ENCODE results near the gene ZBTB22.
A peak's percentile ranks its signal among the peaks of the same experiment; 100 is the strongest.
"Not testable (repeated sequence)": the region's sequence is repeated elsewhere in the genome, so short reads cannot be mapped to it uniquely, and the experiment has no call there.

Gene ZBTB22

GRCh38 chr6:33301877-33302276, 15.7 kb downstream of the ZBTB22 start:
- DNase-seq (ENCODE audit: low spot score), result no peak

- DNase-seq (ENCODE audit: low spot score), result peak; percentile 89
Observed at GRCh38 chr6:33299237-33299944, 18.2 kb downstream of the ZBTB22 start.

DNA sequence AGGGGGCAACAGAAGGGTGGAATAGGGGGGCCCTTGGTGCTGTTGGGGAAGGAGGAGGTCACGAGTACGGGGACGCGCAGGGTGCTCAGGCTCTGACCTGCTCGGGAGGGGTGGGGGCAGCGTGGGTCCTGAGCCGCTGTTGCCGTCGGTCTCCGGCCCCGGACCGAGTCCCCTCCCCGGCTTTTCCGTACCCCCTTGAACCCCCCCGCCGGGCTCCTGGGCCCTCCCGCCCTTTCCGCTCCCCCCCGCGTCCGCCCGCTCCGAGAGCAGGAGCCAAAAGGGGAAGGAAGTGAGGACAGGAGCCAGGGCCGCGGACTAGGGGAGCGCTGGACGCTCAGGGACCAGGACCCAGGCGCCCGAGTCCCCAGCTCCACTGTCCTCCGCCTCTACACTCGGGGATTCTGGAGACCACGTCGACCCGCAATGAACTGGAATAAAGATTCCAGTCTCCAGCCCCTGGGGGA, 18.7 kb downstream of the ZBTB22 start, which contains the start of gene RGL2:
Gene RGL2, minus strand, starts transcription at position 170 of the 464 bp plus-strand sequence. CDS start 332 bp downstream, outside the sequence.
- DNase-seq (ENCODE audit: low spot score), result peak; percentile 62

DNA sequence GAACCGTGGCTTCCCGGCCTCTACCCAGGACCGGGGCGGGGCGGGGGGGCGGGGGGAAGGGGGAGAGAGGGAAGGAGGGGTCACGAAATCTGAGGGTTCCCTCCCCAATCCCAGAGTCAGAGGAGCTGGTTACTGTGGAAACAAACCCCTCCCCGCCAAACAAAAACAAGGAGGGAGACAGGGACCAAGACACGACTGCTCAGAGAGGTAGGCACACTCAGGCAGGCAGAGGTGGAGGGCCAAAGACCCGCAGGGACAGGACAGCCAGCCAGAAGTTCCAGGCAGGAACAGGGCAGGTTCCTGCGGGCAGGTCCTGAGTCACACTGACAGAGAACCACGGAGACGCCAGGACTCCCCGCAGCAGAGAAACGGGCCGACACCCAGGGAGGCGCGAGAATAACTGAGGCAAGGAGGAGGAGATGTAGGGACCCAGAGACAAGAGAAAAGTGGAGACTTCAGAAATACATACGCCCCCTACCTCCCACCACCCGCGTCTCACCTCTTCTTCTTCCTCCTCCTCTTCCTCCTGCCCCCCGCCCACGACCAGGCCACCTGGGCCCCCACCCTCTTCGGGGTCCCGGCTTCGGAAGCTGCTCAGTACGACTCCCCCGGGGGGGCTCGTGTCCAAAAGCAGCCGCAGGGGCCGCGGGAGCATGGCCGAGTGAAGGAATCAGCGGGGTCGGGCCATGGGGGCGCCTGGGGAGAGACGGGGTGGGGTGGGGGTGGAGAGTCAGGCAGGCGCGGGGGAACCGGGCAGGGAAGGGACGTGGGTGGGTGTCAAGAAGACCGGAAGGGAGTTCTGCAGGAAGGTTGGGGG, 19.4 kb downstream of the ZBTB22 start:
- peak; percentile 65 for DNase-seq (ENCODE audit: low spot score)

DNA sequence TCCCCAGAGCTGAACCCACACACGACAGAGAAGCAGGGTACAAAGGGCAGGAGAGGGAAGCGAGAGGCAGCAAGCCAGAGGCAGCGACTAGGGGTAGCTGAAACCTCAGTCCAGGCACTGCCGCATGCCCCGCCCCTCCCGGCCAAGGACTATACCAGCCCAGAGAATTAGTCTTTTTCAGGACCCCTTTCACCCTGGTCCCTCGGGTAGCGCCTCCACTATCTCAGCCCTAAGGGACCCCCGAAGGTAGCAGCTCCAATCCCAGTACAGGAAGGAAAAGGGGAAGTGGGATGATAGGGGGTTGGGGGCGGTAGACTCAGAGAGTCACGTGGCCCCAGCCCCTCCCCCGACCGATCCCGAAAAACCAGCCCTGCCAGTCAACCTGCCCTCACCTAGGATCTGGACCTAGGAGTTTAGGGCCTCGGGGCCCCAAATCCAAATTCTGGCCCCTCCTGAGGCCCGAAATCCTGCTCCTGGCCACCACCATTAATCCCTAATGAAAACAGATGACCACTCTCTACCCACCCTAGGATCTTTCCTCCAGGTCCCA, 20.1 kb downstream of the ZBTB22 start:
- peak; percentile 46 for DNase-seq (ENCODE audit: low spot score)

GRCh38 chr6:33296797-33297405, 20.6 kb downstream of the ZBTB22 start:
- DNase-seq (ENCODE audit: low spot score), result no peak

DNA sequence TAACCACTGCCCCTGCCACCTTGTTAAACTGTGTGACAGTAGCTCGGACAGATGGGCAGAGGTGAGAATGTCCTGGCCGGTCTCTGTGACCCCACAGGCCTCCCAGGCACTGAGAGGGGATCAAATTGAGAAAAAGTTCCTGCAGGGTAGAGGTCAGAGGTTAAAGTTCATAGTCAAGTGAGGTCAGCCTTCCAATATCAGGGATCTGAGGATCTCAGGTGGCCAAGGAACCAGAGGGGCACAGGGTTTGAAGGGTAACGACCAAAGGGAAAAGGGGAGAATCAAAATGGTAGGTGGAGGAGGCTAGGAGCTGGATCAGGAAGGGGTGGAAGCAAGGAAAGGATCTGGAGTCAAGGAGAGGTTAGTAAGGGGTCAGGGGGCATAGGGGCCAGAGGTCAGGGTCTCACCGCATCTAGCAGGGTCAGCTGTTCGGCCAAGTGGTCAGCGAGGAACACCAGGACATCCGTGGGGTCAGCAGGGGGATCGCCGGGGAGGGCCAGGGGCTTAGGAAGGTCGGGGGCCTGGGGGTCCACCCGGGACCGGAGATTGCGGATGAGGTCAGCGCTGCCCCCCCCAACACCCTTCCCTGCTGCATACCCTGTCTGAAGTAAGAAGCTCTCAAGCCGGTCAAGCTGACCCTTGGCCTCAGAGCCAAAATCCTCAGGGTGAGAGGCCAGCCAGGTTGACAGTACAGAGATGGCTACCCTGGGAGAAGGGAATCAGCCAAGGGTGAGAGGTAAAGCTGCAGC, 21.7 kb downstream of the ZBTB22 start:
- DNase-seq (ENCODE audit: low spot score), result no peak

DNA sequence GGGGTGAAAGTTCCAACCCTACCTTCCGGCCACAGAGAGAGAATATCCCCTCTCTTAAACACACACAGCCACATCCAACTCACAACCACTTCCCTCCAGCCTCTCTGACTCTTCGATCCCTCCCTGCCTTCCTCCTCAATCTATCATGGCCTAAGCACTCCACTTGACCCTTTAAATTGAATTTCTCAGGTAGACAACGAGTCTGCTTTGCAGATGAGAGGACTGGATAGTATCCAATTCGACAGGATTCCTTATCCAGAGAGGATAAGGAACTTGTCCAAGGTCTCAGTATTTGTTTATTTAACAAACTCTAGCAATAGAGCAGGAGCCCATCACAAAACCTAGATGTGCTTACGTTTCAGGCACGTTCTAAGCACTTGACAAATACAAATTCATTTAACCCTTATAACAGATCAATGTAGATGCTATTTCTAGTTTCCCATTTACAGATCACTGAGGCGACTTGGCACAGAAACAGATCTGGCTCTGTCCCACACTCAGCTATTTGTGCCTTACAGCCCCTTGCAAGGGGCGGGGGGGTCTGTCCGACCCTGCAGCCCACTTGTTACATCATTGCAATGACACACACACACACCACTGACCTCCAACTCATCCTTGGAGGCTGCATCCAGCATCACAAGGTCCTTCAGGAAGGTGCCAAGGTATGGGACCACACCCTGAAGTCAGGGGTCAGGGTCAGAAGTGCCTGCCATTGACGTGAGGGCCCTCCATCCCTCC, 23.3 kb downstream of the ZBTB22 start:
- DNase-seq (ENCODE audit: low spot score), result no peak

DNA sequence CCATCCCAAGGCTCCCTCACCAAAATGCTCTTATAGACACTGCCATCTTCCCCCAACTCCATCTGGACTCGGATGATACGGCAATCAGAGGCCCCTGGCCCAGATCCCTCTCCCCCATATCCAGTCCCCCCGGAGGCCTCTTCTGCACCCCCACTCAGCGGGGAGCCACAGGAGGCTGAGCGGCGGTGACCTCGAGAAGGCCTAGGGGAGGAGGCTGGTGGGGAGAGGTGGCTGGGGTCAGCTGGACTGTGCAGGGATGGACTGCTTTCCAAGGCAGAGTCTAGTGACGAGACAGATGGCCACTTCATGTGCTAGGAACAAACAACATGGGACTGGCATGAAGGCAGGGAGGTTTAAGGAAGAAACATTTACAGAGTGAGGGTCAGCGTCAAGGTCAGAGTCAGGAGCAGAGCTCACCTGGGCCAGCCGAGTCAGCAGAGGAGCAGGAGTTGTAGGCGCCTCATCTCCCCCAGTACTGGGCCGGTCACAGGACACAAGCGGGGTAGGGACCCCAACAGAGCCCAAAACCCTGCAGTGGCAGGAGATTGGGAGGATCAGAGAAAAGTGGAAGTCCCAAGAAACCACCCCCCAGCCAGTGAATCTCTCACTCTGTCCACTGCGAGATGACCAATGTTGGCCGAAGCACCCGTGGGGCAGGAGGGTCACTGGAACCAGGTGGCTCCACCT, 24.4 kb downstream of the ZBTB22 start:
- no peak for DNase-seq (ENCODE audit: low spot score)

DNA sequence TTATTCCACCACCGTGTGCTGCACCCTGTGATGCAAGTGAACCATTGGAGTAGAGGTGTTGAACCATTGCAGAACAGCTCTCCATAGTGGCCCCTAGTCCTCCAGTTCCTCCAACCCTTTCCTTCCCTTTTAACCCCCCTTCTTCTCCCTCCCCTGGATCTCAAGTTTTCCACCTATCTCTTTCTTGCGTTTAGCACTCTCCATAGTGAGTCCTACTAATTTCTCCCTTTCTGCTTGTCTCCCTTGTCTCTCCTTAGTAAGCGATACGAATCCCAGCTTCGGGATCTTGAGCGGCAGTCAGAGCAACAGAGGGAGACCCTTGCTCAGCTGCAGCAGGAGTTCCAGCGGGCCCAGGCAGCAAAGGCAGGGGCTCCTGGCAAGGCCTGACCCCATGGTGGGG, 27.1 kb downstream of the ZBTB22 start:
- DNase-seq (ENCODE audit: low spot score), result no peak

- DNase-seq (ENCODE audit: low spot score), result no peak
Observed at GRCh38 chr6:33289784-33290315, 27.7 kb downstream of the ZBTB22 start.

DNA sequence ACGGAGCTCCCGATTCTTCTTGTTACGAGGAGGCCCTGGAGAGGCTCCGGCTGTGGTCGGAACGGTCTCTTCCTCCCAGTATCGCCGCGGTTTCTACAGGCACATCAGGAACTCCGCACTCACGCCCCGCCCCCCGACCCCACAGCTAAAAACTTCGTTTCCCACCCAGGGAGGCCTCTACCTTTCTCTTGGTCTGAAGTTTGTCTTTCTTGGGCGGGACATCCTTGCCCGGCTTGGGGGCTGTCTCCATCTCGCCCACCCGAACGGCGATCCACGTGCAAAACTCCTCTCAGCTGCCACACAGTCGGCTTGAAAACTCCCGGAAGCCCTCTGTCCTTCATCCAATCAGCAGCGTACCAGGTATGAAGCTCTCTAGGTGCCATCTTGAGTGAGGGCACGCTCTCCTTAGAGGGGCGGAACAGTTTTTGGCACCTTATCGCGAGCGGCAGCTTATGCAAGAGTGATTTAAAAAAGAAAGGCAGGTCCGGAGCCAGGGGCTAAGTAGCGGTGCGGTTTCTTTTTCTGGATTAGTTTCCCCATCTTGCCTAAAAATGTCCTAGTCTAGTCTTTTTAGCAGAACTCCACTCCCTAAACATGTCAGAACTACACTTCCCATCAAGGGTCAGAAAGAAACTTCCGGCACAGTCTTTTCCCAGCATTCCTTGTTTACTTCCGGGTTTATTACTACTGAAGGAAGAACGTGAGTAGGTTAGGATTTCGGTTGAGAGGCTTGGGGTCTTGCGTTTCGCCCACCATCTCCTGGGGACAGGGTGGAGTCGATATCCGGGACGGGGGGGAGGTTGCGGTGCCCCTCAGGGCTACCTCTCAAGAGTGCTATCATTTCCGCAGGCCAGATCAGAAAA, 28.4 kb downstream of the ZBTB22 start, which contains the start of the genes PFDN6 and WDR46:
Gene PFDN6, plus strand, starts transcription at position 681 of the 863 bp plus-strand sequence. CDS start 256 bp downstream, outside the sequence.
Gene WDR46, minus strand, starts transcription at position 319 of the 863 bp plus-strand sequence. Its CDS starts 69 bp downstream, at position 250.
- peak; percentile 92 for DNase-seq (ENCODE audit: low spot score)

DNA sequence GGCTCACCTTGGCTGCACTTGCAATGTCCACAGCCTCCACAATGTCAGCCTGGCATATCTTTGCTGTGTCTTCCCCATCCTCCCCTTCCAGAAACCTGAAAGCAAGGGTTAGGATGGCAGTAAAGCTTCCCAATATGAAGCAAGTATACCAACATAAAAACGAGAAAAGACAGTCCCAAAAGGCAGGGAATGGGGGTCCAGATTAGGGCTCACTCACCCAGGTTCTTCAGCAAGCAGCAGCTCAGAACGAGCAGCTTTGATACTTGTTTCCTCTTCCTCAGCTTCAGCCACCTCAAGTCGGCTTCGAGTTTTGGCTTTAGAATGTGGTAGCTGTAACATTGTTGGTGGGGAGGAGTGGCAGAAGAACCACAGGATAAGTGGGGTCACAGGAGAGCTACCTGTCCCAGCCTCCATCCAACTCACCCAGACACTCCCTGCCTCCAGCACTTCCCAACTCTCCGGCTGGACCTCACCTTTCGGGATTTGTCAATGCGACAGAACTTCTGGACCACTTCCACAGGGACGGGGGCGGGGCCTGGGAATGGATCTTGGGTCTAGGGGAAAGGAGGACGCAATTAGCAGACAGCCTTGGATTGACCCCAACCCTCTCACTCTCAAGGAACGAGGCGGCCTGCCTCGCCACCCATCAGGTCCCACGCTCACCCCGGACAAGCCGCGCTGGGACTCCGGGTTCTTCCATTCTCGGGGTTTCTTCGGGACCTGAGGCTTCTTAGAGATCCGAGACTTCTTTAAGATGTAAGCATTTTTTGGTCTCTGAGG, 29.2 kb downstream of the ZBTB22 start:
- no peak for DNase-seq (ENCODE audit: low spot score)

DNA sequence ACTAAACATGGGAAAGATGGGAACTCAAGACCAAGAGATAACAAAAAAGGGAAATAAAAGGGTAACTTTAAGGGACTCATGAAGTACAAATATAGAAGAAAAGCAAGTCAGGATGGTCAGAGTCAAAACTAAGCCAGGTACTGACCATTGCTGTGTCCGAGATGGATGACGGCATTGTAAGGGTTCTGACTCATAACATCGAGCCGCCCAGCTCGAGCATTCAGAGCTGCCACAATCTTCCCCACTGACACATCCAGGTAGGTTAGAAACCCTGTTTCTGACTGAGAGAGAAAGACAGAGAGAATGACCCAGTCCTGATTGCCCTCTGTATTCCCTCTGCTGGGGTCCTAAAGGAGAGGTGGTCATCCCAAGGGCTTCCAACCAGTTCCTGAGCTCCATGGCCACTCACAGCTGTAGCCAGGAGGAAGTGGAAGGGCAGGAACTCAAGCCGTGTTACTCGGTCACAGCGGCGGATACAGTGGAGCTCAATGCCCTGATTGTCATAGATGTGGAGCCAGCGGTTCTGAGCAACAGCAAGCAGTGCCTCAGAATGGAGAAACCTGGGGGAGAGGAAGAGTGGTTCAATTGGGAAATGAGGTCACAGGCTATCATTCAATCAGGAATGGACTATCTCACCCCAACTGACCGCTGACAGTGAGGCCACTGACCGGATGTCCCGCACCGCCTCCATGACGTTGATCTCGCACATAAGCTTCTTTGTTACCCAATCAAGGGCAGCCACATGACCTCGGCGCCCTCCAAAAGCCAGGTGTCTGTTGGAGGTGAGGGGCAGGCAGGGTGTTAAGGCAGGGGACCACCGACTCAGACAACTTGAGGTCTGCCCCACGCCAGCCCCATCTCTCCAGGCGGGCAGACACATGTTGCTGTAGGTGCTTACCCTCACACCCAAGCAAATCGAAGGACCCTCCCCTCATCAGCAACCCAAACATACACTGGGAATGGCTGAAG, 30.3 kb downstream of the ZBTB22 start:
- DNase-seq (ENCODE audit: low spot score), result no peak

DNA sequence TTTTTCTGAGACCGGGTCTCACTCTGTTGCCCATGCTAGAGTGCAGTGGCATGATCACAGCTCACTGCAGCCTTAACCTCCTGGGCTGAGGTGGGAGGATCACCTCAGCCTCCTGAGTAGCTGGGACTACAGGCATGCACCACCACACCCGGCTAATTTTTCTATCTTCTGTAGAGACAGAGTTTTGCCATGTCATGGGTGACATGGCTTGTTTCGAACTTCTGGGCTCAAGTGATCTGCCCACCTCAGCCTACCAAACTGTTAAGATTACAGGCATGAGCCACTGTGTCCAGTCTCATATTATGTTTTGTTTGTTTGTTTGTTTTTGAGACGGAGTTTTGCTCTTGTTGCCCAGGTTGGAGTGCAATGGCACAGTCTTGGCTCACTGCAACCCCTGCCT, 32.3 kb downstream of the ZBTB22 start:
- not testable (repeated sequence) for DNase-seq (ENCODE audit: low spot score)

DNA sequence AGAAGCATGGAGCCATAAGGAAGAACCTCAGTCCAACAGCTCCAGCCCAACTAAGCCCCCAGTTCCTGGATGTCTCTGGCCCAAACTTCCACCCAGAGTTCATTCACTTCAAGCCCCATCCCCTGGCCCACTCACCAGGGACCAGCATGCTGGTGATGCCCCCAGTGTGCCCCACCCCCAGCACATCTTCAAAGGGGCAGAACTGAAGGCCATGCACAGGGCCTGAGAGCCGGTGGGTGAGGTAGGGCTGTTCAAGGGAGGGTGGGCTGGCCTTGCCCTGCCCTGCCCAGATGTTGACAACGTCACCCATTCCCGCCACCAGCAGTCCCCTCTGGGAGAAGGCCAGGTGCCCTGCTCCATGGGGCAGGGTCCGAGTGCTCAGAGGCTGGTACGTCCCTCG, 37.0 kb downstream of the ZBTB22 start:
- DNase-seq (ENCODE audit: low spot score), result no peak
